SK-MEL-5 (cell line): ENCODE results near the gene RPAP2. TPM values are rescaled to one million over a fixed set of nuclear protein-coding genes. Genes with fewer than 3 reads are reported as not detected.
"Not testable (repeated sequence)": the region's sequence is repeated elsewhere in the genome, so short reads cannot be mapped to it uniquely, and the experiment has no call there.

ENCODE experiments used
- DNase-seq: peaks from one replicate; pipeline ENCODE4 v3.0.0-alpha.2; 2016; ENCODE audit warnings: low read depth, low spot score
- in situ Hi-C: cut with HindIII; loops from 2 replicates; pipeline ENCODE4 v1.10.0; 2016; ENCODE audit warnings: low sequenced_read_pairs, high pct_unique_total_duplicates, low pct_unique_long_range_greater_than_20kb
- polyA plus RNA-seq, 2 experiments: library from polyadenylated mRNA; depleted of rRNA; stranded (reverse); fragments of >200 nt; gene quantifications; 2 replicates each; pipeline ENCODE4 v1.2.3, GENCODE V29; 2015
- total RNA-seq: library from RNA; depleted of rRNA; stranded (reverse); fragments of >200 nt; shearing (Covaris generic); gene quantifications from 2 replicates; pipeline ENCODE4 v1.2.3, GENCODE V29; 2014; rRNA removed

RPAP2 gene
- 22.6 TPM in 2 replicates for total RNA-seq
- 9.7 and 12.3 TPM in 2 replicates for polyA plus RNA-seq (2015; cell fraction: cytosol; rRNA removed)
- polyA plus RNA-seq (2015; cell fraction: nucleus; rRNA removed), result 12.1 and 26.7 TPM in 2 replicates

DNA sequence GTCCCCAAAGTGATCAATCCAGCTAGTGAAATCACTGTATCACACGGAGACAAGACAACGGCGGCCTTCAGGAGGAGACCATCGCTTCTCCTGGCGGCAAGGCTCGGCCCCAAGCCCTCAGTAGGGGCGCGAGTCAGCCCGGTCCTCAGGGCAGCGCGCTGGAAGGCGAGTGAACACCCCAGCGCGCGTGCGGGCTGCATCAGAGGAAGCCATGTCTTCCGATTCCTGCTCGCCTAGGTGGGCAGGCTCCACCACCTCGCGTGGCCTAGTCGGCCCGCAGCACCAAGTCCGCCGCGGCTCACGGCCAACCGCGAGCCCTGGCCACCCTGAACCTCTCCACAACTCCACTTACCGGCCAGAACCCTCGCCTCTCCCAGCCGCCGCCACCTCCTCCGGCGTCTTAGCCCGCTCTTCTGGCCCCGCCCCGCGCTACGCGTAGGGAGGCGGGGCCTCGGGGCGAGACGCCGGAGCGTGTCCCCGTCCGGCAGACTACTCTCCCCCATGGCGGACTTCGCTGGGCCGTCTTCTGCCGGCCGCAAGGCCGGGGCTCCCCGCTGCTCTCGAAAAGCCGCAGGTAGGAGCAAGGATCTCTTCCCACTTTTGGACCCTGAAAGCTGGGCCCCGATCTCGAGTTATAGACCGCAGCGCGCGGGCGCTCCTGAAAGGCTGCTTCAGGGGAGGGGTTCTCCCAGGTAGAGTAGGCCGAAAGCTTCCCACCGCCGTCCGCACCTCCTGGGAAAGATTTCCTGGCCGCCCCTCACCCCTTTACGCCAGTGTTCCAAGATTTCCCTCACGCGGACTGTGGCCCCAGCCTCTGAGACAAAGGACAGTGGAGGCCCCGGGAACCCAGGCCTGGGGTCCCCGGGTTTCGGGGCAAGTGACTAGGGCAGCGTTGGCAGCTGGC, at the start of gene RPAP2, which contains the start of gene GLMN:
TSS of gene RPAP2 (plus strand) at position 487 of the 904 bp plus-strand sequence. CDS start at position 502, 15 bp downstream.
TSS of gene GLMN (minus strand) at position 415 of the 904 bp plus-strand sequence. CDS start 988 bp downstream, outside the sequence.
- DNase-seq, result peak; percentile 79
- in situ Hi-C loops, result no loop called here

GRCh38 chr1:92254714-92255113, 44.1 kb upstream of the RPAP2 start:
- in situ Hi-C loops, result loop anchor here (25.0 kb wide), 1 partner anchor 267 kb away; no protein-coding TSS in a partner anchor
- DNase-seq, result not testable (repeated sequence)

GRCh38 chr1:92259350-92259749, 39.5 kb upstream of the RPAP2 start:
- in situ Hi-C loops, result loop anchor here (25.0 kb wide), 1 partner anchor 272 kb away; no protein-coding TSS in a partner anchor
- DNase-seq, result no peak

DNA sequence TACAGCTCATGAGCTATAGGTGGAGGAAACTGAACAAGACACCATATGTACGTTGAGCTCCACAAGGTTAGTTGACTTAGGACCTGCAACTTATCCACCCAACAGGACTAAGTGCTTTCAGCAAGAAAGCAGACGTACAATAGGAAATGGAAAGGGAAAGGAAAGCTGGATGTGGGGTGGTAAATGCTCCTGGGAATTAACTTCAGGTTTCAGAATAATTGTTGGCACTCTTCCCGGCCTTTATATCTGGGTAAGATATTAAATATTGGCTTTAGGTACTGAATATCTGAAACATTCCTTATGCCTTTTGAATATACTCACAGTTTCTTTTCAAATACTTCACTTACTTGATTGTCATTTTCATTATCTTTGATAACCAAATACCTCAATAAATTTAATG, 36.3 kb upstream of the RPAP2 start:
- in situ Hi-C loops, result loop anchor here (25.0 kb wide), 1 partner anchor 275 kb away; no protein-coding TSS in a partner anchor

GRCh38 chr1:92273039-92273438, 25.8 kb upstream of the RPAP2 start:
- in situ Hi-C loops, result loop anchor here (25.0 kb wide), 1 partner anchor 286 kb away; no protein-coding TSS in a partner anchor
- no peak for DNase-seq

More for the DNA sequence above, 36.3 kb upstream of the RPAP2 start:
- no peak for DNase-seq

- no peak for DNase-seq
- in situ Hi-C loops, result loop anchor here (25.0 kb wide), 1 partner anchor 288 kb away; no protein-coding TSS in a partner anchor
Measured at GRCh38 chr1:92274939-92275338, 23.9 kb upstream of the RPAP2 start.

DNA sequence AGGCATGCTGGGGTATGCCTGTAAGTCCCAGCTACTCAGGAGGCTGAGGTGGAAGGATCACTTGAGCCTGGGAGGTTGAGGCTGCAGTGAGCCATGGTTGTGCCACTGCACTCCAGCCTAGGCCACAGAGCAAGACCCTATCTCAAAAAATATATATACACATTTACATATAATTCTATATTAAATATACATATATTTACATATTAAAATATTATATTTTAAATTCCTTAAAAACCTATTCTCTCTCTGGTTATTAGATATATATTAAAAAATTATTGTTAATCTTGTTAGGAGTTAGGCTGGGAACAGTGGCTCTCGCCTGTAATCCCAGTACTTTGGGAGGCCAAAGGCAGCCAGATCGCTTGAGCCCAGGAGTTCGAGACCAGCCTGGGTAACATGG, 22.8 kb upstream of the RPAP2 start:
- in situ Hi-C loops, result no loop called here

GRCh38 chr1:92277105-92277723, 21.6 kb upstream of the RPAP2 start:
- DNase-seq, result no peak
- in situ Hi-C loops, result no loop called here

More for the DNA sequence above, 22.8 kb upstream of the RPAP2 start:
- no peak for DNase-seq

DNA sequence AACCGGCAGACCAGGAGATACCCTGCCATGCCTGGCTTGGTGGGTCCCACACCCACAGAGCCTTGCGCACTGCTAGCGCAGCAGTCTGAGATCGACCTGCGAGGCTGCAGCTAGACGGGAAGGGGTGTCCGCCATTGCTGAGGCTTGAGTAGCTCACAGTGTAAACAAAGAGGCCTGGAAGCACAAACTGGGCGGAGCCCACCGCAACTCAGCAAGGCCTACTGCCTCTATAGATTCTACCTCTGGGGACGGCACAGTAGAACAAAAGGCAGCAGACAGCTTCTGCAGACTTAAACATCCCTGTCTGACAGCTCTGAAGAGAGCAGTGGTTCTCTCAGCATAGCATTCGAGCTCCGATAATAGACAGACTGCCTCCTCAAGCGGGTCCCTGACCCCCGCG, 19.1 kb upstream of the RPAP2 start:
- in situ Hi-C loops, result not testable (repeated sequence)

GRCh38 chr1:92281411-92281810, 17.4 kb upstream of the RPAP2 start:
- in situ Hi-C loops, DNase-seq: not testable (repeated sequence)

More for the DNA sequence above, 19.1 kb upstream of the RPAP2 start:
- DNase-seq, result not testable (repeated sequence)

DNA sequence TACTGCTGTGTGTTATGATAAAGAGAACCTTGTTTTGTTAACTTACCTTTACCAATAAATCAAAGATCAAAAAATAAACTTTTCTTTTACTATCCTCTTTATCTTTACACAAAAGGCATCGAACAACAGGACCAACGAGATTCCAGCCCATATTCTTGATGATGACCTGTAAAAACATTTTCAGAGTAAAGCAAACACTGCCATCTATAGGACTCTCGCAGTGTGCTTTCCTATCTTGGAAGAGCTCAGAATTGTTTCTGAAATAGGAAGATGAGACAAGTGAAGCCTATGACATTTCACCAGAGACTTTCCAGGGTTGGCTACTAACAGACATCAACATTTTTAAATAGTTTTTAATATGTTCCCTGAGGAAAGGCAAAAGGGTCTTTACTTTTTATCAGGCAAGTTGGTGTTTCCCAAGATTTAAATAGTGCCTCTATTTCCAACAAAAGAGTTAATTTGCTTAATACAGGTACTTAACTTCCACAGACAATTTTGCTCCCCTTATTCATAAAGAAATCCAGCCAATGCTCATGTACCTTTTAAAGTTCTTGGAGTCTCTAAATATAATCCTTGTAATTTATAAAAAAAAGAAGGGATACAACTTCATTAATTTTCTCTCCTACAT, 7.4 kb upstream of the RPAP2 start:
- peak; percentile 78 for DNase-seq
- in situ Hi-C loops, result no loop called here

DNA sequence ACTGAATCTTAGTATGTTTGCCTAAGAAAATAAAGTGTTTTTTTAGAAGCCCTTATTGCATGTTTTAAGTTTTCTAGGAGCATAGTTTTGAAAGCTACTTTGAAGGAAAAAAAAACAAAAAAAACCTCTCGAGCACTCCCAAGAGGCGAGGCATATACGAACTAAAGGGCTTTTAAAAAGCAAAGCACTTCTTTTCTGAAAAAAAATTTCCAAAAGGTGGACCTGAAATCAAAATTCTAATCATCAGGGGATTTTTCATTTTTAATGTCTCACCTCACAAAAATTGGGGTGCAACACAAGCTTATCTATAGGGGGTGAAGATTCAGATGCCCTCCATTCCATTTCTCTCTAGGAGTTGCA, 666 bp upstream of the RPAP2 start:
- no peak for DNase-seq
- in situ Hi-C loops, result no loop called here

DNA sequence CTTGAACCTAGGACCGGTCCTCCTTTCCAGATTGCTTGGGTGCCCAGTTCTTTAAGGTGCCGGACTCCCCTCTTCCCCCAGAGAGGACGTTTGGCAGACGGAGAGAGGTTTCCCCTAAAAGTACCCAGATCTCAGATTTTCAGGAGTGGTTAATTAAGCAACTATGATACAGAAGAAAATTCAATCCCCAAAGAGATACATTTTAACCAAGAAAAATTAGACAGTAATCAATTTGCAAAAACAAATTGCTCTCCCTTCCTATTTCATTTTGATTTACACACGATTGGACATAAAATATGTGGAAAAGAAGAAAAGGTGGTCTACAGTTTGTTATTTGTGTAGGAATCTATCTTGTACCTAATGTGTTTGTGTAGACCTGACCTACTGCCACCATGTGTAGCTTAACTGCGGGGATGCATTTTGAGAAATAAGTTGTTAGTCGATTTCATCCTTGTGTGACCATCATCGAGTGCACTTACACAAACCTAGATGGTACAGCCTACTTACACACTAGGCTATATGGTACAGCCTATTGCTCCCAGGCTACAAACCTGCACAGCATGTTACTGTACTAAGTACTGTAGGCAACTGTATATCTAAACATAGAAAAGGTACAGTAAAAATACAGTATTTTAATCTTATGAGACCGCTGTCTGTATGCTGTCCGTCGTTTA, 755 bp downstream of the RPAP2 start:
- peak; percentile 4 for DNase-seq
- in situ Hi-C loops, result no loop called here

- no peak for DNase-seq
- in situ Hi-C loops, result no loop called here
Measured at GRCh38 chr1:92301021-92301420, 2.2 kb downstream of the RPAP2 start.

- DNase-seq, result no peak
- in situ Hi-C loops, result no loop called here
Measured at GRCh38 chr1:92306020-92306419, 7.2 kb downstream of the RPAP2 start.

- in situ Hi-C loops, result no loop called here
- no peak for DNase-seq
Measured at GRCh38 chr1:92307980-92308379, 9.1 kb downstream of the RPAP2 start.

DNA sequence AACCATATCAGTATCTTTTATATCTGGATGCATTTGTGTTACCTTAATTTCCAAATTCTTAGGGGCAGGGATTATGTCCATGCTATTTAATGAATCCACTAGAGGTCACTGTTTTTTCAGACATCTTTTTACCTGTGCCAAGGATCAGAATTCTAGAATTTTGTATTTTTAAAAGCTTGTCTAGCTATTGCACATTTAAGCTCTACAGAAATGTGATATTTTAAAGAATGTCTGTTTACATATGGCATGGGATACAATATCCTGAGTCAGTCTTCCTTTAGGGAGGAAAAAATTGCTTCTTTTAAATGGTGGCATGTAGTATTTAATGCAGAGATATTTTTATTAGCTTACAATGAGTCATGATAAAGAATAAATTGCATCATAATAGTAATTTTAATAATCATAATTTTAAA, 11.3 kb downstream of the RPAP2 start:
- in situ Hi-C loops, result no loop called here
- peak; percentile 41 for DNase-seq
